GM06990 (cell line): ENCODE data around the gene GSE1.

Source experiments
- DNase-seq: peaks from one replicate; pipeline ENCODE4 v3.0.0-alpha.2; 2011; ENCODE audit not compliant: insufficient read length; ENCODE audit errors: extremely low read depth
- H3K27me3 ChIP-seq: replicated peaks from 2 replicates; pipeline ENCODE4 v1.6.0; 2011; ENCODE audit warnings: low read length; ENCODE audit not compliant: control insufficient read depth, insufficient read depth
- H3K36me3 ChIP-seq: 2 replicates; pipeline ENCODE4 v1.5.1; 2011; ENCODE audit warnings: low read length; ENCODE audit not compliant: control insufficient read depth, insufficient read depth
- H3K4me3 ChIP-seq: replicated peaks from 2 replicates; pipeline ENCODE4 v1.5.1; 2011; ENCODE audit warnings: low read depth, mild to moderate bottlenecking, control low read depth, low read length
- TF ChIP-seq, protein P1 (sequence below): IDR thresholded peaks from 2 replicates; pipeline ENCODE4 v1.5.1; 2011; ENCODE audit warnings: low read length, control low read depth, mild to moderate bottlenecking, inconsistent platforms; ENCODE audit not compliant: insufficient read depth, poor library complexity, severe bottlenecking

The GSE1 gene

DNA sequence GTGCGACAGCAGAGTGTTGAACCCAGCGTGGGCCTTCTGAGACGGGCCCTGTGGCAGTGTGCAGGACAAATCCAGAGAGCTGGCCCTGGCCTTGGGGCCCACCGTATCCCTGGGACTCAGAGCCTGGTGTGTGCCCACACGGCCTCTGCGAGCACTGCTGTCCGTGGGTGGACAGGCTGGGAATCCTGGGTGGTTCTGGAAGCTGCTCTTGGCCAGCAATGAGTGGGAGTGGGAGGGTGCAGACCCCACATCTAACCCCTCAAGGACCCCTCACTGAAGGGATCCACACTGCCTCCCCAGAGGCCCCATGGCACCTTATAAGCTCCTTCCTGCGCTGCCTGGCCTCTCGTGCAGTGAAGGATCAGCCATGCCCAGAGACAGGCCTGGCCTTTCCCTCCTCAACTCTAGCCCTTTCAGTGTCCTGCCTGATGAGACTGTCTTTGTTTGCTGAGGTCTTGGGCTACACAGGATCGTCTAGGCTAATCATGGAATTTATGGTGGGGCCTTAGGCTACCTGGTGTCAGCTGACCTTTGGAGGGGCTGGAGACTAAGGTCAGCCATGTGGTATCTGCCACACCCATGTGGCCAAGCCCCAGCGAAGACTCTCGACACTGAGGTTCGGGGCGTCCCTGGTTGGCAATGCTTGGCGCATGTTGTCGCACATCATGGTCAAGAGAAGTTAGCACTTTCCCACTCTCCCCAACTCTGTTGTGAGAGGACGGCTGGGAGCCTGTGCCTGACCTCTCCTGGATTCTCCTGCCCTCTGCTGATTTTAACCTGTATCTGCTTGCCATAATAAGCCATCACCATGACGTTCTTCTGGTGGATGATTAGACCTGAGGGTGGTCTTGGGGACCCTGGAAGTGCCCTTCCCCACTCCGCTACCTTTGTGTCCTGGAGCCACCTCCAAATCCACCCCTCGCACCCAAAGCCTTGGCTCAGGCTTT is 92.1 kb downstream of the GSE1 start:
- H3K27me3 ChIP-seq = no peaks in the 10 kb centered on the region
- TF ChIP-seq, protein P1, sequence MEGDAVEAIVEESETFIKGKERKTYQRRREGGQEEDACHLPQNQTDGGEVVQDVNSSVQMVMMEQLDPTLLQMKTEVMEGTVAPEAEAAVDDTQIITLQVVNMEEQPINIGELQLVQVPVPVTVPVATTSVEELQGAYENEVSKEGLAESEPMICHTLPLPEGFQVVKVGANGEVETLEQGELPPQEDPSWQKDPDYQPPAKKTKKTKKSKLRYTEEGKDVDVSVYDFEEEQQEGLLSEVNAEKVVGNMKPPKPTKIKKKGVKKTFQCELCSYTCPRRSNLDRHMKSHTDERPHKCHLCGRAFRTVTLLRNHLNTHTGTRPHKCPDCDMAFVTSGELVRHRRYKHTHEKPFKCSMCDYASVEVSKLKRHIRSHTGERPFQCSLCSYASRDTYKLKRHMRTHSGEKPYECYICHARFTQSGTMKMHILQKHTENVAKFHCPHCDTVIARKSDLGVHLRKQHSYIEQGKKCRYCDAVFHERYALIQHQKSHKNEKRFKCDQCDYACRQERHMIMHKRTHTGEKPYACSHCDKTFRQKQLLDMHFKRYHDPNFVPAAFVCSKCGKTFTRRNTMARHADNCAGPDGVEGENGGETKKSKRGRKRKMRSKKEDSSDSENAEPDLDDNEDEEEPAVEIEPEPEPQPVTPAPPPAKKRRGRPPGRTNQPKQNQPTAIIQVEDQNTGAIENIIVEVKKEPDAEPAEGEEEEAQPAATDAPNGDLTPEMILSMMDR = no peak
- peaks cover 2% of the 10 kb centered on the region; the same call in 1 of the 2 replicates for H3K36me3 ChIP-seq
- no peak for DNase-seq
- no peak overlapping the region for H3K4me3 ChIP-seq

DNA sequence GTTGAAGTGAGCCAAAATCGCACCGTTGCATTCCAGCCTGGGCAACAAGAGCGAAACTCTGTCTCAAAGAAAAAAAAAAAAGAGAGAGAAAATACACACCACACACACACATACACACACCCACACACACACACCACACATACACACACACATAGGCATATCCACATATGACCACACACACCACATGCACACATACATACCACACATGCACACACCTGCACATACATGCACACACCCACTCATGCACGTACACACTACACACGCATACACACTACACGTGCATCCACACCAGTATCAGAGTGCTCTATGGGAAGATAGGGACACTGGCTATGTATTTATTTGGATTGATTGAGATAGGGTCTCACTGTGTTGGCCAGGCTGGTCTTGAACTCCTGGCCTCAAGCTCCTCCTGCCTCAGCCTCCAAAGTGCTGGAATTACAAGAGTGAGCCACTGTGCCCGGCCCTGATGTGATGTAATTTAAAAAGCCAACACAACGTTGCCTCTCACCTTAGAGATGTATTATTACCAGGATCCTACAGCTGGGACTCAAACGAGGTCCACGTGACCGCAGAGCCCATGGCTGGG is 93.4 kb downstream of the GSE1 start:
- H3K36me3 ChIP-seq = peaks cover 2% of the 10 kb centered on the region; the same call in 1 of the 2 replicates
- TF ChIP-seq, protein P1 = no peak
- H3K27me3 ChIP-seq = no peaks in the 10 kb centered on the region
- no peak for DNase-seq
- H3K4me3 ChIP-seq = no peak overlapping the region

DNA sequence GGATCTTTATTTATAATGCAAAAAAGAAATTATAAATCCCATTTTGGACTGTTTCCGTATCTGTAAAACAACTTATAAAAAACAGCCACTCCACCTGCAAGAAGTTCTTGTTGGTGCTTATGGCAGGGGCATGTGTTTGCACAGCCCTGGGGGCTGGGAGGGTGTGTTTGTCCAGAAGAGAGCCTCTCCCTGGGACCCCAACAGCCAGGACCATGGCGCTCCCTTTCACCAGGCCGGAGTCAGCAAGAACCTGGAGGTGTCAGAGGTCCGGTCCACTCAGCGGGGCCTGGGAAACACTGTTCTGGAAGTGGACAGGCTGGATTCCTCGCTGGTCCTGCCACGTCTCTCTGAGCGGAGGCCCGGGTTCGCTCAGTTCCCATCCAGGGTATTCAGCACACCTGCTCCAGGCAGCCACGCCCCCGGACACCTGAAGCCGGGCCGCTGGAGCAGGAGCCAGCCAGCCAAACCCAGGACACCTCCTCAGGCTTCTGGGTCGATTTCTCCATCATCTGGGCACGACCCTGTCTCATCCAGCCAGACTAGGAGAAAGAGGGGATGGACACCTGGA is 94.5 kb downstream of the GSE1 start:
- Histone ChIP-seq H3K4me3 (no peak overlapping the region), H3K27me3 (no peaks in the 10 kb centered on the region), H3K36me3 (peaks cover 2% of the 10 kb centered on the region)
- DNase-seq = no peak
- TF ChIP-seq, protein P1 = no peak

DNA sequence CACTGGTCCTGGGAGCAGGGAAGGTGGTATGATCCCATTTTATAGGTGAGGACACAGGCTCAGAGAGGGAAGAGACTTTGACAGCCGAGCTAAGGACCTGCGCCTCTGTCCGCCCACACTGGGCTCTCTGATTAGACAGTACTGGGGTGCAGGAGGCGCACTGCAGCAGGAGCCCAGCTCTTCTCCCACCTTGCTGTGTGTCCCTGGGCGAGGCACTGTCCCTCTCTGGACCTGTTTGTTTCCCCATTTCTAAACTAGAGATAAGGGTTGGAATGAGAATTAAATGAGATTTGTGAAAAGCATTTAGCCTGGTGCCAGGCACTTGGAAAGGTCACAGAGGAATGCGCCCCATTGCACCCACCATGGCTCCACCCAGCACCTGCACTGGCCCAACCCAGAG is 95.2 kb downstream of the GSE1 start:
- peaks cover 2% of the 10 kb centered on the region for H3K36me3 ChIP-seq
- TF ChIP-seq, protein P1 = no peak
- H3K4me3 ChIP-seq = no peak overlapping the region
- no peak for DNase-seq
- H3K27me3 ChIP-seq = no peaks in the 10 kb centered on the region

DNA sequence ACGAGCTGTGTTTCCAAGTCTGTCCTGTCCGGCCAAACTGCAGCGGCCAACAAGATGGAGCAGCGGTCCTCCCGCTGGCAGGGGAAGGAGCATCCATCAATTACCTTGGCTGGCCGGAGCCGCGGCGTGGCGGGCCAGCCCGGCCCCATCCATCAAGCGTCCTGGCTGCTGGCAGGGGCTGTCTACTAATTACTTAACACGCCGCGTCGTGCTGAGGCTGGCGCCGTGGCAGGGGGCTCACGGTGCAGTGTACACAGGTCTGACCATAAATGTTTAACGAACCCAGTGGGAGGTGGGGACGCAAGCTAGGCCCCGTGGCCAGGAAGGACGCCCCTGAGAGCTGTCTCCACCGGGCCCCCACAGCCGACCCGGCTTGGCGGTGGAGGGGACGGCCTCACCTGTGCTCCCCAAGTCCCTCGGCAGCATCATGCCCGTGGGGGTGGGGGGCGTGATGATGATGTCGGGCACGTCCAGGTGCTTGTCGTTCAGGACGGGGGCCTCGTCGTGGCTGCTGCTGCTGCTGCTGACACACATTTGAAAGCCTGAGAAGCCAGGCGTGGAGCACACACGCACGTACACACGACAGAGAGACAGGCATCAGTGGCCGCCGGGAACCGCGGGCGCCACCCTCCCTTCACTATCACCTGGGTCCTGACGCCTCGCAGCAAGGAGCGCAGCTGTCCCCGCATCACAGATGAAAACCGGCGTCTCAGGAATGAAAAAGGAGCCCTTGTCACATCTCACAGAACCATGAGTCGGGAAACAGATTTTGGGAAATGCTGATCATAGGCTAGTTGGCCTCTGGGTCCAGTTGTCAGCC is 96.9 kb downstream of the GSE1 start:
- TF ChIP-seq, protein P1 = no peak
- Histone ChIP-seq H3K27me3 (no peaks in the 10 kb centered on the region), H3K4me3 (no peak overlapping the region), H3K36me3 (peaks cover 2% of the 10 kb centered on the region)
- no peak for DNase-seq
